K562 (cell line): ENCODE results near the gene DNAJB1. TPM values are rescaled to one million over a fixed set of nuclear protein-coding genes. Genes with fewer than 3 reads are reported as not detected.

Source experiments
- ATAC-seq: fragments of 200-7000 bp; cut with Tn5 transposase; 3 replicates; pipeline ENCODE4 v1.9.1; 2020; ENCODE audit warnings: moderate library complexity
- BruUV-seq: library from RNA; stranded (reverse); fragments of 400-500 nt; replicated peaks from 2 replicates; lab custom pipeline; 2021; lab: Mats Ljungman, UMichigan
- CTCF ChIA-PET: fragments of 300-600 bp; formaldehyde crosslinking; extraction: SDS; loops from one replicate; lab custom pipeline; 2021; ENCODE audit warnings: low intra/inter-chr PET ratio; lab: Yijun Ruan, JAX
- POLR2A ChIA-PET: fragments of 300-600, 350-650 bp; sonication (Branson Sonifier 250); formaldehyde crosslinking; extraction: SDS; loops from one replicate; lab custom pipeline; 2021; ENCODE audit warnings: antibody characterized with exemption, inconsistent platforms; lab: Yijun Ruan, JAX
- DNase-seq, 4 experiments: peaks; one replicate each; pipeline versions ENCODE4 v3.0.0 to v3.0.0-alpha.2; 2011 to 2018; ENCODE audit warnings: low spot score in 3 of 4, mixed read lengths in 3 of 4; ENCODE audit errors: extremely low read depth in 1 of 4
- FAIRE-seq: peaks from 2 replicates; lab custom pipeline; 2011; peaks lifted over from hg19 to GRCh38; lab: Jason Lieb, UNC
- H2AFZ ChIP-seq: 2 replicates; pipeline ENCODE4 v1.6.0; 2011; ENCODE audit warnings: low read depth, low read length, control low read depth, inconsistent platforms
- H3K27ac ChIP-seq: fragments of 200-600 bp; 3 replicates; pipeline ENCODE4 v1.8.0; 2011; ENCODE audit warnings: low read depth, mild to moderate bottlenecking, control low read depth, inconsistent platforms, low read length, moderate library complexity, mixed read lengths; ENCODE audit errors: extremely low read depth
- H3K27me3 ChIP-seq, 2 experiments: fragments of 300-600 bp in 1 of 2; 2 replicates in 1 of 2; 3 replicates in 1 of 2; pipeline versions ENCODE4 v1.6.0 to v1.8.0; 2011; ENCODE audit warnings: inconsistent platforms in 2 of 2, low read length in 2 of 2, mild to moderate bottlenecking in 1 of 2, mixed read lengths in 1 of 2, moderate library complexity in 1 of 2; ENCODE audit not compliant: control insufficient read depth in 2 of 2, insufficient read depth in 2 of 2
- H3K36me3 ChIP-seq: fragments of 300-600 bp; 3 replicates; pipeline ENCODE4 v1.8.0; 2011; ENCODE audit warnings: mild to moderate bottlenecking, low read length, inconsistent platforms; ENCODE audit not compliant: control insufficient read depth, insufficient read depth
- H3K4me1 ChIP-seq, 2 experiments: fragments of 200-600 bp in 1 of 2; replicated peaks in 1 of 2; 2 replicates in 1 of 2; 3 replicates in 1 of 2; pipeline versions ENCODE4 v1.5.1 to v1.8.0; 2011; ENCODE audit warnings: inconsistent platforms in 2 of 2, low read length in 2 of 2, mild to moderate bottlenecking in 1 of 2, mixed read lengths in 1 of 2, moderate library complexity in 1 of 2; ENCODE audit not compliant: control insufficient read depth in 2 of 2, insufficient read depth in 2 of 2
- H3K4me2 ChIP-seq: 2 replicates; pipeline ENCODE4 v1.6.1; 2011; ENCODE audit warnings: low read length, control low read depth, inconsistent platforms, mixed read lengths; ENCODE audit not compliant: insufficient read depth
- H3K4me3 ChIP-seq: fragments of 200-600 bp; sonication (generic), shearing (Covaris generic); 2 replicates; pipeline ENCODE4 v1.5.1; 2016; ENCODE audit warnings: control low read depth, inconsistent platforms
- H3K79me2 ChIP-seq: fragments of 200-600 bp; 3 replicates; pipeline ENCODE4 v1.8.0; 2011; ENCODE audit warnings: low read length, inconsistent platforms; ENCODE audit not compliant: control insufficient read depth, insufficient read depth
- H3K9ac ChIP-seq, 2 experiments: 2 replicates each; pipeline versions ENCODE4 v1.6.0 to v1.6.1; 2011; ENCODE audit warnings: low read depth in 2 of 2, low read length in 2 of 2, control low read depth in 1 of 2, inconsistent platforms in 1 of 2, mild to moderate bottlenecking in 1 of 2, mixed read lengths in 1 of 2; ENCODE audit not compliant: insufficient read depth in 1 of 2
- H3K9me1 ChIP-seq: one replicate; pipeline ENCODE4 v1.6.0; 2011; ENCODE audit warnings: inconsistent platforms, mild to moderate bottlenecking, low read length, moderate library complexity; ENCODE audit not compliant: control insufficient read depth, insufficient read depth
- H3K9me3 ChIP-seq: replicated peaks from 2 replicates; pipeline ENCODE4 v1.5.1; 2011; ENCODE audit warnings: low read depth, low read length, inconsistent platforms; ENCODE audit not compliant: control insufficient read depth, insufficient read depth
- H4K20me1 ChIP-seq: replicated peaks from 2 replicates; pipeline ENCODE4 v1.6.1; 2011; ENCODE audit warnings: low read length, inconsistent platforms, mixed read lengths; ENCODE audit not compliant: control insufficient read depth, insufficient read depth
- CREBBP ChIP-seq: IDR thresholded peaks from one replicate; pipeline ENCODE4 v1.6.1; 2012; ENCODE audit warnings: low read depth, mild to moderate bottlenecking, control low read depth, inconsistent platforms, low read length
- MAFG ChIP-seq: fragments of 450-650 bp; conservative IDR thresholded peaks from 2 replicates; pipeline ENCODE4 v1.6.1; 2016; ENCODE audit warnings: missing genetic modification characterization, missing compliant biosample characterization
- POLR2G ChIP-seq: fragments of 200-400 bp; formaldehyde crosslinking; IDR thresholded peaks from 2 replicates; pipeline ENCODE4 v1.6.1; 2017; ENCODE audit warnings: low read depth, mild to moderate bottlenecking, antibody characterized with exemption, low read length, moderate library complexity
- WGBS: fragments of 100-300 bp; shearing (Covaris generic); methylation state at CpG from one replicate; pipeline ENCODE4 v1.1.6; 2016; ENCODE audit warnings: low coverage, mixed read lengths; ENCODE audit not compliant: insufficient coverage; ENCODE audit errors: missing lambda C conversion rate; 5-methylcytosine and 5-hydroxymethylcytosine counted together
- in situ Hi-C: fragments of 300-500 bp; cut with MboI; formaldehyde crosslinking; loops from 4 replicates; pipeline ENCODE4 v1.15.0; 2018; ENCODE audit warnings: inconsistent platforms, mixed read lengths
- intact Hi-C: fragments of 100-400 bp; cut with micrococcal nuclease; formaldehyde crosslinking; loops from 2 replicates; pipeline ENCODE4 v1.14.2; 2022
- polyA plus RNA-seq, 8 experiments: library from polyadenylated mRNA; depleted of rRNA in 4 of 8; stranded (reverse) in 5 of 8; unstranded in 3 of 8; fragments of >200 nt; fragmentation: Nextera tagmentation in 2 of 8; fragmentation: Illumina TruSeq in 1 of 8; extraction: Ambion mirVana in 2 of 8; extraction: Trizol in 1 of 8; gene quantifications; 2 replicates each; pipeline versions ENCODE4 v1.2.1 to v1.2.3, GENCODE V29; 2011 to 2014; ENCODE audit warnings: inconsistent platforms in 1 of 8, missing spikeins in 1 of 8
- total RNA-seq, 7 experiments: library from RNA; depleted of rRNA in 6 of 7; stranded (reverse); fragments of >200 nt in 6 of 7; fragmentation: Illumina TruSeq in 2 of 7; extraction: Trizol in 2 of 7; gene quantifications; 2 replicates each; pipeline versions ENCODE4 v1.2.1 to v1.2.3, GENCODE V29; 2011 to 2021; ENCODE audit warnings: low replicate concordance in 1 of 7
- TF ChIP-seq, protein P1 (sequence below): fragments of 250-450 bp; sonication (Bioruptor Pico); IDR thresholded peaks from 2 replicates; pipeline ENCODE4 v1.4.0; 2020; ENCODE audit warnings: mild to moderate bottlenecking, moderate library complexity

Gene DNAJB1
- total and polyA plus RNA-seq, 9 of the 15 experiments (the other 6 are each of a cell fraction or from before 2014, with no cell fraction given), result 13.2 to 113 (median 62.1) TPM

- TF ChIP-seq, protein P1, sequence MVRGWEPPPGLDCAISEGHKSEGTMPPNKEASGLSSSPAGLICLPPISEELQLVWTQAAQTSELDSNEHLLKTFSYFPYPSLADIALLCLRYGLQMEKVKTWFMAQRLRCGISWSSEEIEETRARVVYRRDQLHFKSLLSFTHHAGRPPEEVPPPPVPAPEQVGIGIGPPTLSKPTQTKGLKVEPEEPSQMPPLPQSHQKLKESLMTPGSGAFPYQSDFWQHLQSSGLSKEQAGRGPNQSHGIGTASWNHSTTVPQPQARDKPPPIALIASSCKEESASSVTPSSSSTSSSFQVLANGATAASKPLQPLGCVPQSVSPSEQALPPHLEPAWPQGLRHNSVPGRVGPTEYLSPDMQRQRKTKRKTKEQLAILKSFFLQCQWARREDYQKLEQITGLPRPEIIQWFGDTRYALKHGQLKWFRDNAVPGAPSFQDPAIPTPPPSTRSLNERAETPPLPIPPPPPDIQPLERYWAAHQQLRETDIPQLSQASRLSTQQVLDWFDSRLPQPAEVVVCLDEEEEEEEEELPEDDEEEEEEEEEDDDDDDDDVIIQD, result no peak
- no peak for TF ChIP-seq CREBBP
Measured at GRCh38 chr19:14517840-14518505, at the start of gene DNAJB1 (continued).

- TF ChIP-seq POLR2G (peak; percentile 36), MAFG (tag) (no peak)
- Histone ChIP-seq H3K79me2 (peaks cover 34% of the 10 kb centered on the region), H3K4me1 (peaks cover 15 to 83% of the 10 kb centered on the region in 2 experiments; a peak in 4 of 5 replicates), H3K4me2 (no peak overlapping the region), H4K20me1 (0 out of 2 replicates have a peak, but pooled peaks cover 9% of the 10 kb centered on the region), H3K9me3 (no peaks in the 10 kb centered on the region), H3K27ac (no peak overlapping the region), H3K4me3 (no peak overlapping the region), H3K9me1 (peaks cover 8% of the 10 kb centered on the region), H2AFZ (no peak overlapping the region), H3K36me3 (peaks cover 63% of the 10 kb centered on the region; the same call in 2 of the 3 replicates), H3K9ac (no peak overlapping the region), H3K27me3 (no peaks in the 10 kb centered on the region; a peak in 1 of 5 replicates)
- no peak for ATAC-seq
- CTCF ChIA-PET, result no interaction called here
- no TSS peak for BruUV-seq
- POLR2A ChIA-PET, result interaction anchor here (0.7 to 1.2 kb wide), 2 partner anchors 17 to 254 kb away, joined by 3 read pairs; no protein-coding TSS in a partner anchor
- intact Hi-C loops, result no loop called here
- DNase-seq, result no peak
- 91% methylated on average over 7 of the region's 11 CpGs for WGBS
- in situ Hi-C loops, result no loop called here
- no peak for FAIRE-seq
Measured at GRCh38 chr19:14567079-14567478, 48.9 kb upstream of the DNAJB1 start.
